Kidney (tissue), 14 donors: ENCODE results near the gene PRKD2. TPM values are rescaled to one million over a fixed set of nuclear protein-coding genes. Genes with fewer than 3 reads are reported as not detected.

Experiments
- DNase-seq, 5 donors: peaks; one replicate each; pipeline ENCODE4 v3.0.0-alpha.2; 2013 to 2020
- FAIRE-seq: peaks from 2 replicates; lab custom pipeline; 2012; peaks lifted over from hg19 to GRCh38; lab: Jason Lieb, UNC
- H3K27ac ChIP-seq, 2 donors: one replicate each; pipeline ENCODE4 v1.7.0; 2013; ENCODE audit warnings: low read depth in 2 of 2, low read length in 2 of 2, inconsistent platforms in 1 of 2
- H3K27me3 ChIP-seq: one replicate; pipeline ENCODE4 v1.7.1; 2013; ENCODE audit warnings: low read length, inconsistent platforms; ENCODE audit not compliant: control insufficient read depth, insufficient read depth
- H3K36me3 ChIP-seq, 3 donors: one replicate each; pipeline versions ENCODE4 v1.7.0 to v1.7.1; 2013; ENCODE audit warnings: low read length in 3 of 3, control low read depth in 1 of 3, inconsistent platforms in 1 of 3; ENCODE audit not compliant: insufficient read depth in 3 of 3, control insufficient read depth in 2 of 3
- H3K4me1 ChIP-seq, 3 donors: one replicate each; pipeline versions ENCODE4 v1.7.0 to v1.7.1; 2013; ENCODE audit warnings: low read length in 3 of 3, inconsistent platforms in 1 of 3, low read depth in 1 of 3; ENCODE audit not compliant: control insufficient read depth in 2 of 3, insufficient read depth in 2 of 3
- H3K4me3 ChIP-seq, 3 donors: one replicate each; pipeline versions ENCODE4 v1.7.0 to v1.8.1; 2013; ENCODE audit warnings: low read length in 3 of 3, control low read depth in 1 of 3, inconsistent platforms in 1 of 3
- H3K9ac ChIP-seq, 3 donors: one replicate each; pipeline versions ENCODE4 v1.7.0 to v1.7.1; 2013; ENCODE audit warnings: low read length in 3 of 3, control low read depth in 1 of 3, inconsistent platforms in 1 of 3
- H3K9me3 ChIP-seq, 3 donors: one replicate each; pipeline versions ENCODE4 v1.7.0 to v1.7.1; 2013; ENCODE audit warnings: low read length in 3 of 3, control low read depth in 1 of 3, inconsistent platforms in 1 of 3; ENCODE audit not compliant: control insufficient read depth in 2 of 3, insufficient read depth in 1 of 3
- CTCF ChIP-seq: IDR thresholded peaks from 3 replicates; pipeline ENCODE4 v1.5.1; 2012; ENCODE audit warnings: mild to moderate bottlenecking, moderate library complexity, borderline replicate concordance; ENCODE audit not compliant: insufficient read depth; ENCODE audit errors: extremely low read depth
- intact Hi-C: fragments of 100-400 bp; cut with DNase I; formaldehyde crosslinking; loops from one replicate; pipeline ENCODE4 v1.11.1; 2022
- polyA plus RNA-seq: library from polyadenylated mRNA; stranded (reverse); fragments of 350-450 nt; fragmentation: Illumina TruSeq; extraction: RNeasy Lipid Tissue Mini Kit (QIAGEN cat#74804); gene quantifications from one replicate; pipeline ENCODE4 v1.2.3, GENCODE V29; 2014; ENCODE audit warnings: low read depth, low replicate concordance; ENCODE audit not compliant: insufficient read depth
- total RNA-seq: library from RNA; stranded (reverse); fragmentation: NEBNext Ultra II Directional; extraction: Animal tissue kit (Norgen Biotek cat#: 25700); gene quantifications from one replicate; pipeline ENCODE4 v1.2.1, GENCODE V29; 2021
- donor health status: control.
- donor health status: control.
- donor health status: control.
- donor health status: control.
- donor health status: control.
- donor health status: DM: yes; HTN: yes; CAD: no.
- donor health status: Normal renal cell carcinoma (clear cell type).

The PRKD2 gene
- total and polyA plus RNA-seq, 2 donors from 2014 or later = 26.7 to 69.8 TPM

- H3K36me3 ChIP-seq = peaks cover 0 to 2% (median 0%) of the 10 kb centered on the region in 3 donors
- no peaks in the 10 kb centered on the region for H3K9me3 ChIP-seq
- peak overlapping the region in 1 of 3 donors; percentile 88 for H3K4me3 ChIP-seq
- no peak for TF ChIP-seq CTCF
- H3K27me3 ChIP-seq = no peaks in the 10 kb centered on the region
- no peak overlapping the region for H3K9ac ChIP-seq
- intact Hi-C loops = no loop called here
- peaks cover 0 to 18% (median 7%) of the 10 kb centered on the region in 3 donors for H3K4me1 ChIP-seq
- no peak for DNase-seq
- no peak overlapping the region for H3K27ac ChIP-seq
- no peak for FAIRE-seq
Observed at GRCh38 chr19:46744005-46744691, 27.2 kb upstream of the PRKD2 start.

GRCh38 chr19:46742926-46743480 lies 26.1 kb upstream of the PRKD2 start:
- Histone ChIP-seq H3K4me1 (peaks cover 0 to 18% (median 7%) of the 10 kb centered on the region in 3 donors), H3K27me3 (no peaks in the 10 kb centered on the region), H3K27ac (no peak overlapping the region), H3K36me3 (peaks cover 0 to 8% (median 5%) of the 10 kb centered on the region in 3 donors), H3K4me3 (no peak overlapping the region), H3K9me3 (no peaks in the 10 kb centered on the region), H3K9ac (no peak overlapping the region)
- no peak for TF ChIP-seq CTCF
- no peak for DNase-seq
- intact Hi-C loops = no loop called here
- FAIRE-seq = no peak

- Histone ChIP-seq H3K4me3 (no peak overlapping the region), H3K27me3 (no peaks in the 10 kb centered on the region), H3K9me3 (no peaks in the 10 kb centered on the region), H3K9ac (no peak overlapping the region), H3K27ac (no peak overlapping the region), H3K36me3 (peaks cover 0 to 9% (median 8%) of the 10 kb centered on the region in 3 donors), H3K4me1 (peaks cover 0 to 18% (median 7%) of the 10 kb centered on the region in 3 donors)
- intact Hi-C loops = no loop called here
- FAIRE-seq = no peak
- no peak for TF ChIP-seq CTCF
- no peak for DNase-seq
Observed at GRCh38 chr19:46741447-46741846, 24.5 kb upstream of the PRKD2 start.
